WTC11 (cell line): Measurements from ENCODE around the gene TM4SF1.

ENCODE experiments used
- CTCF ChIP-seq: fragments of 200-600 bp; IDR thresholded peaks from 2 replicates; pipeline ENCODE4 v1.8.0; 2022; ENCODE audit warnings: antibody characterized with exemption
- ZNF263 ChIP-seq: sonication (generic); formaldehyde crosslinking; IDR thresholded peaks from 2 replicates; pipeline ENCODE4 v1.8.1; 2022; ENCODE audit warnings: low read depth, mild to moderate bottlenecking, moderate library complexity, missing genetic modification reagents
- ZSCAN18 ChIP-seq: fragments of 250-450 bp; sonication (Bioruptor Pico); IDR thresholded peaks from 2 replicates; pipeline ENCODE4 v2.1.2; 2022; ENCODE audit warnings: mild to moderate bottlenecking, moderate library complexity

DNA sequence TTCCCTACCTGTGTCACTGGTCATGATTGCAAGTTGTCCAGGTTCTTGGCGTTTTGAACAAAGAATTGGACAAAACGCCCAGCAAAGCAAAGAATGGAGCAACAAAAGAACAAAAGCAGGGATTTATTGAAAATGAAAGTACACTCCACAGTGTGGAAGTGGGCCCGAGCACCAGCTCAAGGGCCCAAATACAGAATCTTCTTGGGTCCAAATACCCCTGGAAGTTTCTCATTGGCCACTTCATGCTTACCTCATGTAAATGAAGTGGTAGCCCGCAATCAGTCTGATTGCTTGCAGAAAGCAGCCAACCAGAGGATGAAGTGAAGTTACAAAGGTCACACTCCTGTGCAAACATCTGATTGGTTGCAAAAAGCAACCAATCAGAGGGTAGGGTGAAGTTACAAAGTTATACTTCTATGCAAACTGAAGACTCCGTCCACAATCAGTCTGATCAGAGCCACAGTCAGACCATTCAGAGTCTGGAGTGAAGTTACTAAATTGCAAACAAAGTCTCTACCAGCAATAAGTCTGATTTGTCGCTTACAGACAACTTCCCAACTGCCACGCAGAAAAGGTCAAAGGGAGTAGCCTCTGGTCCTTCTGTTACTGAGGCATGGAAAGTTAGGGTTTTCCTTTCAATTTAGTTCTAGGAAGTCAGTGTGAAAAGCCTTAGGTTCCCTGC lies 8.3 kb upstream of the TM4SF1 start:
- TF ChIP-seq CTCF = no peak
- TF ChIP-seq ZNF263 = no peak
- no peak for TF ChIP-seq ZSCAN18 (CRISPR knock-in tag)
